Ovary (tissue), 3 donors: ENCODE data around the gene PIWIL1.

Experiments
- CTCF ChIP-seq, 3 donors: fragments of 450-650 bp in 2 of 3; fragments of 200-600 bp in 1 of 3; IDR thresholded peaks; one replicate each; pipeline versions ENCODE4 v1.5.1 to v1.8.0; 2016 to 2022; ENCODE audit warnings: antibody characterized with exemption in 3 of 3, mild to moderate bottlenecking in 1 of 3
- EP300 ChIP-seq: sonication (generic); formaldehyde crosslinking; IDR thresholded peaks from one replicate; pipeline ENCODE4 v1.6.1; 2017; ENCODE audit warnings: antibody characterized with exemption
- POLR2A ChIP-seq: fragments of 450-650 bp; IDR thresholded peaks from one replicate; pipeline ENCODE4 v1.6.1; 2017; ENCODE audit warnings: antibody characterized with exemption, mild to moderate bottlenecking, moderate library complexity
- donor health status: DM: no; HTN: no; CAD: no.

DNA sequence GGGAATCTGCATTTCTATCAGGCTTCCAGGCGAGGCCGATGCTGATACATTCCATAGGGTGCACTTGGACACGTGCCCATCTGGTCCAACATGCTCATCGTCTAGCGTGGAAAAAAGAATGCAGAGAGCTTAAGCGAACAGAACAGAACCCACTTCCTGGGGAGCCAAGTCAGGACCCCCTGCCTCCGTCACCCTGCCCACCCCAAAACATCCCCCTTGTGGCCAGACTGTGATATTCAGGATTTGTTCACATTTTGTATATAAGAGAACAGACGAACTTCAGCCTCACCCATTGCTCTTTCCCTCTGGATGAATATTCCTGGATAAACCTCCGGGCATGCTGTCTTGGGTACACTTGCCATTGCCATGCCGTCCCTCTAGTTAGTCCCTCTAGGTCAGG is 4.3 kb upstream of the PIWIL1 start:
- TF ChIP-seq CTCF (IDR thresholded peaks at IDR 0.05) (no peak), POLR2A (no peak), EP300 (no peak)
